B cell (primary cell): ENCODE measurements around the gene FAM81A. TPM values are rescaled to one million over a fixed set of nuclear protein-coding genes. Genes with fewer than 3 reads are reported as not detected.

ENCODE experiments used
- ATAC-seq: fragments of 200-7000 bp; cut with Tn5 transposase; one replicate; pipeline ENCODE4 v1.10.0; 2021; ENCODE audit warnings: low read depth, mild to moderate bottlenecking, moderate number of reproducible peaks, moderate library complexity
- CTCF ChIA-PET: fragments of 350-600 bp; sonication (Branson Sonifier 250); formaldehyde crosslinking; loops from one replicate; lab custom pipeline; 2021; ENCODE audit warnings: antibody characterized with exemption, inconsistent platforms; lab: Charles Lee
- POLR2A ChIA-PET: fragments of 350-600 bp; sonication (Branson Sonifier 250); formaldehyde crosslinking; loops from one replicate; lab custom pipeline; 2021; ENCODE audit warnings: antibody characterized with exemption; lab: Charles Lee
- DNase-seq: peaks from one replicate; pipeline ENCODE4 v3.0.0; 2013
- H2AFZ ChIP-seq: 2 replicates; pipeline ENCODE4 v1.6.1; 2012; ENCODE audit warnings: mild to moderate bottlenecking, low read depth, low read length; ENCODE audit not compliant: insufficient read depth, poor library complexity, severe bottlenecking
- H3K27ac ChIP-seq, 2 donors: 1 replicate in 1 of 2; 2 replicates in 1 of 2; pipeline ENCODE4 v1.5.1; 2012 to 2013; ENCODE audit warnings: low read length in 2 of 2, mild to moderate bottlenecking in 2 of 2, moderate library complexity in 1 of 2
- H3K27me3 ChIP-seq, 4 experiments: fragments of 200-600 bp in 1 of 4; sonication (generic) in 1 of 4; replicated peaks in 1 of 4; 1 replicate in 2 of 4; 2 replicates in 2 of 4; pipeline versions ENCODE4 v1.6.1 to v1.7.0; 2013 to 2016; ENCODE audit warnings: low read length in 3 of 4, mild to moderate bottlenecking in 2 of 4, mixed read lengths in 1 of 4, moderate library complexity in 1 of 4; ENCODE audit not compliant: insufficient read depth in 4 of 4, control insufficient read depth in 3 of 4; ENCODE audit errors: control extremely low read depth in 1 of 4
- H3K36me3 ChIP-seq, 2 experiments: replicated peaks in 1 of 2; 1 replicate in 1 of 2; 2 replicates in 1 of 2; pipeline versions ENCODE4 v1.6.1 to v1.7.1; 2013; ENCODE audit warnings: low read length in 1 of 2; ENCODE audit not compliant: insufficient read depth in 2 of 2, control insufficient read depth in 1 of 2; ENCODE audit errors: control extremely low read depth in 1 of 2, extremely low read depth in 1 of 2
- H3K4me1 ChIP-seq, 2 donors: fragments of 200-600 bp in 1 of 2; sonication (generic) in 1 of 2; 1 replicate in 1 of 2; 2 replicates in 1 of 2; pipeline versions ENCODE4 v1.5.1 to v1.6.1; 2013 to 2017; ENCODE audit warnings: low read length in 2 of 2; ENCODE audit not compliant: control insufficient read depth in 2 of 2, insufficient read depth in 2 of 2
- H3K4me2 ChIP-seq: replicated peaks from 2 replicates; pipeline ENCODE3; 2012; ENCODE audit warnings: mild to moderate bottlenecking, low read depth, low read length; ENCODE audit not compliant: poor library complexity, severe bottlenecking
- H3K4me3 ChIP-seq, 5 experiments: fragments of 200-600 bp in 1 of 5; sonication (generic) in 1 of 5; 1 replicate in 3 of 5; 2 replicates in 2 of 5; pipeline versions ENCODE4 v1.5.1 to v1.7.0; 2011 to 2016; ENCODE audit warnings: low read length in 4 of 5, mild to moderate bottlenecking in 4 of 5, low read depth in 2 of 5, control low read depth in 1 of 5, moderate library complexity in 1 of 5; ENCODE audit not compliant: insufficient read depth in 1 of 5; ENCODE audit errors: control extremely low read depth in 1 of 5, extremely low read depth in 1 of 5
- H3K79me2 ChIP-seq: fragments of 200-600 bp; sonication (generic); one replicate; pipeline ENCODE4 v1.6.0; 2016; ENCODE audit warnings: low read length; ENCODE audit not compliant: control insufficient read depth, insufficient read depth
- H3K9ac ChIP-seq: fragments of 200-600 bp; sonication (generic); 2 replicates; pipeline ENCODE4 v1.6.1; 2017; ENCODE audit warnings: mild to moderate bottlenecking, low read length, moderate library complexity
- H3K9me3 ChIP-seq, 3 donors: one replicate each; pipeline versions ENCODE4 v1.6.1 to v1.7.1; 2013; ENCODE audit warnings: low read length in 2 of 3; ENCODE audit not compliant: control insufficient read depth in 2 of 3, insufficient read depth in 1 of 3; ENCODE audit errors: control extremely low read depth in 1 of 3
- H4K20me1 ChIP-seq: 2 replicates; pipeline ENCODE4 v1.6.0; 2012; ENCODE audit warnings: mild to moderate bottlenecking, low read length; ENCODE audit not compliant: insufficient read depth, control insufficient read depth, poor library complexity, severe bottlenecking
- H3K27ac Mint-ChIP-seq: one replicate; pipeline ENCODE4 v1.8.0; 2021; ENCODE audit warnings: mixed read lengths
- H3K27me3 Mint-ChIP-seq: one replicate; pipeline ENCODE4 v1.8.0; 2021; ENCODE audit warnings: mixed read lengths
- H3K4me1 Mint-ChIP-seq: one replicate; pipeline ENCODE4 v1.8.0; 2021; ENCODE audit warnings: mixed read lengths
- H3K4me3 Mint-ChIP-seq: one replicate; pipeline ENCODE4 v1.8.0; 2021; ENCODE audit warnings: mixed read lengths
- H3K9me3 Mint-ChIP-seq: one replicate; pipeline ENCODE4 v1.8.0; 2022; ENCODE audit warnings: mixed read lengths; ENCODE audit not compliant: insufficient read depth
- EZH2 ChIP-seq: IDR thresholded peaks from 2 replicates; pipeline ENCODE4 v1.6.1; 2012; ENCODE audit warnings: borderline replicate concordance, low read depth, mild to moderate bottlenecking, moderate library complexity, low read length; ENCODE audit not compliant: insufficient read depth, poor library complexity, severe bottlenecking
- WGBS: methylation state at CpG from one replicate; pipeline ENCODE4 v1.1.5; 2013; ENCODE audit warnings: missing lambda C conversion rate; ENCODE audit not compliant: insufficient coverage; 5-methylcytosine and 5-hydroxymethylcytosine counted together
- intact Hi-C: fragments of 100-400 bp; cut with micrococcal nuclease; formaldehyde crosslinking; loops from one replicate; pipeline ENCODE4 v1.10.0; 2022
- polyA plus RNA-seq: library from polyadenylated mRNA; depleted of rRNA; stranded (reverse); fragments of >200 nt; gene quantifications from 2 replicates; pipeline ENCODE4 v1.2.3, GENCODE V29; 2012
- total RNA-seq, 2 donors: library from RNA; stranded (reverse); fragments of 120-200 nt in 1 of 2; gene quantifications; 1 replicate in 1 of 2; 2 replicates in 1 of 2; pipeline versions ENCODE4 v1.2.3 to v1.2.4, GENCODE V29; 2013 to 2022
- TF ChIP-seq, protein P1 (sequence below): fragments of 200-600 bp; IDR thresholded peaks from one replicate; pipeline ENCODE4 v1.8.0; 2022; ENCODE audit warnings: antibody characterized with exemption, mild to moderate bottlenecking

Gene FAM81A
- total and polyA plus RNA-seq, 2 donors (not counting 1 experiment from before 2014, with no cell fraction given), result 2.0 to 3.9 TPM

DNA sequence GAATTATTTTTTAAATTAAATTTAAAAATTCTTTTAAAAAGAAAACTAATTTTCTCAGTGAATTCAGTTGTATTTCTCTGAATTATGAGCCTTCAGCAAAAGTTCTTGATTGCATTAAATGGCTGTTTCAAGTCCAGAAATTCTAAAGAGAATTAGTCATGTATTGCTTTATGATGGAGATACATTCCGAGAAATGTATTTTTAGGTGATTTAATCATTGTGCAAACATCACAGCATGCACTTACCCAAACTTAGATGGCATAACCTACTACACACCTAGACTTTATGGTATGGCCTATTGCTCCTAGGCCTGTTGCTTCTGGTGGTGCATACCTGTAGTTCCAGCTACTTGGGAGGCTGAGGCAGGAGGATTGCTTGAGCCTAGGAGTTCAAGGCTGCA lies 129.3 kb downstream of the FAM81A start:
- Mint-ChIP-seq H3K27ac (no peak overlapping the region), H3K9me3 (no peaks in the 10 kb centered on the region), H3K27me3 (no peaks in the 10 kb centered on the region), H3K4me1 (peaks cover 3% of the 10 kb centered on the region), H3K4me3 (no peak overlapping the region)
- no peaks in the 10 kb centered on the region for H3K4me1 ChIP-seq
- no peaks in the 10 kb centered on the region for H3K79me2 ChIP-seq
- intact Hi-C loops, result no loop called here
- DNase-seq (no peak), ATAC-seq (no peak)
- H3K9ac ChIP-seq, result no peak overlapping the region
- no peaks in the 10 kb centered on the region for H3K36me3 ChIP-seq
- no peaks in the 10 kb centered on the region for H4K20me1 ChIP-seq
- no peak overlapping the region for H3K4me3 ChIP-seq
- POLR2A ChIA-PET, result no interaction called here
- CTCF ChIA-PET, result no interaction called here
- TF ChIP-seq, protein P1, sequence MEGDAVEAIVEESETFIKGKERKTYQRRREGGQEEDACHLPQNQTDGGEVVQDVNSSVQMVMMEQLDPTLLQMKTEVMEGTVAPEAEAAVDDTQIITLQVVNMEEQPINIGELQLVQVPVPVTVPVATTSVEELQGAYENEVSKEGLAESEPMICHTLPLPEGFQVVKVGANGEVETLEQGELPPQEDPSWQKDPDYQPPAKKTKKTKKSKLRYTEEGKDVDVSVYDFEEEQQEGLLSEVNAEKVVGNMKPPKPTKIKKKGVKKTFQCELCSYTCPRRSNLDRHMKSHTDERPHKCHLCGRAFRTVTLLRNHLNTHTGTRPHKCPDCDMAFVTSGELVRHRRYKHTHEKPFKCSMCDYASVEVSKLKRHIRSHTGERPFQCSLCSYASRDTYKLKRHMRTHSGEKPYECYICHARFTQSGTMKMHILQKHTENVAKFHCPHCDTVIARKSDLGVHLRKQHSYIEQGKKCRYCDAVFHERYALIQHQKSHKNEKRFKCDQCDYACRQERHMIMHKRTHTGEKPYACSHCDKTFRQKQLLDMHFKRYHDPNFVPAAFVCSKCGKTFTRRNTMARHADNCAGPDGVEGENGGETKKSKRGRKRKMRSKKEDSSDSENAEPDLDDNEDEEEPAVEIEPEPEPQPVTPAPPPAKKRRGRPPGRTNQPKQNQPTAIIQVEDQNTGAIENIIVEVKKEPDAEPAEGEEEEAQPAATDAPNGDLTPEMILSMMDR, result no peak
- no peak for TF ChIP-seq EZH2
- no peaks in the 10 kb centered on the region for H3K27me3 ChIP-seq
- H3K4me2 ChIP-seq, result no peak overlapping the region
- H3K27ac ChIP-seq, result no peak overlapping the region
- WGBS, result no CpG with 5 or more reads among the region's 1 CpG
- H2AFZ ChIP-seq, result no peak overlapping the region
- no peaks in the 10 kb centered on the region for H3K9me3 ChIP-seq

DNA sequence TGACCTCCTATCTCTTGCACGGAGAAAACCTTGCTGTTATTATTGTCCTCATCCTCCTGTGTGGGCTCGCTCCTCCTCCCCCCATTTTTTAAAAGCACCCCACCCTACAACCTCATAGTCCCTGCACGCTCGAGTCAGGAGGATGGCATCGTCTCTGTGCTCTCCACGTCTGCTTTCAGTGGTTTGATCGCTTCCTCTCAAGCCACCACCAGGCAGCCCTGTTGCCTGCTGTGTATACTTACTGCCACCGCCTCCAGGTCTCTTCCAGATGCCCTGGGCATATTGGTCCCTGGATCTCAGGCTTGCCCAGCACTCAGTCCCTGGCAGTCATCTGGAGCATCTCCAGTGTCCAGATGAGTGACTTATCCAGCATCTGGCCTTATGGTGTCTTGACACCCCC lies 131.5 kb downstream of the FAM81A start:
- Histone ChIP-seq H3K9me3 (no peaks in the 10 kb centered on the region), H3K36me3 (no peaks in the 10 kb centered on the region), H3K4me3 (no peak overlapping the region), H3K79me2 (no peaks in the 10 kb centered on the region), H3K9ac (no peak overlapping the region), H3K4me1 (no peaks in the 10 kb centered on the region), H4K20me1 (no peaks in the 10 kb centered on the region), H3K4me2 (no peak overlapping the region), H2AFZ (no peak overlapping the region), H3K27ac (no peak overlapping the region), H3K27me3 (no peaks in the 10 kb centered on the region)
- DNase-seq (no peak), ATAC-seq (no peak)
- ChIA-PET CTCF (no interaction called here), POLR2A (no interaction called here)
- H3K4me1 Mint-ChIP-seq, result peaks cover 3% of the 10 kb centered on the region
- H3K27me3 Mint-ChIP-seq, result no peaks in the 10 kb centered on the region
- TF ChIP-seq, protein P1, result no peak
- no peak for TF ChIP-seq EZH2
- no peaks in the 10 kb centered on the region for H3K9me3 Mint-ChIP-seq
- intact Hi-C loops, result no loop called here
- no peak overlapping the region for H3K4me3 Mint-ChIP-seq
- 64% methylated on average over 8 of the region's 8 CpGs for WGBS
- no peak overlapping the region for H3K27ac Mint-ChIP-seq
